ENCODE results near the gene NAIF1.

- no peak for TF ChIP-seq EZH2 (IDR thresholded peaks at IDR 0.05)
- no peak for TF ChIP-seq POLR2AphosphoS5 (IDR thresholded peaks at IDR 0.05; ENCODE audit: borderline replicate concordance, low read depth, low read length)
Measured at GRCh38 chr9:128099231-128099931, 32.3 kb upstream of the NAIF1 start.
